HFFc6 (cell line): Measurements from ENCODE around the gene UNKL. TPM values are rescaled to one million over a fixed set of nuclear protein-coding genes. Genes with fewer than 3 reads are reported as not detected.

ENCODE experiments used
- DNase-seq: peaks from one replicate; pipeline ENCODE4 v3.0.0-alpha.2; 2018
- H3K27ac Mint-ChIP-seq: 2 replicates; pipeline ENCODE4 v1.8.0; 2020; ENCODE audit warnings: mild to moderate bottlenecking, mixed read lengths
- H3K27me3 Mint-ChIP-seq: 2 replicates; pipeline ENCODE4 v1.8.0; 2021; ENCODE audit warnings: mild to moderate bottlenecking, moderate library complexity, mixed read lengths; ENCODE audit not compliant: insufficient read depth
- H3K36me3 Mint-ChIP-seq: 2 replicates; pipeline ENCODE4 v1.8.0; 2021; ENCODE audit warnings: low read depth, mixed read lengths
- H3K4me1 Mint-ChIP-seq: 2 replicates; pipeline ENCODE4 v1.8.0; 2020; ENCODE audit warnings: low read depth, mixed read lengths
- H3K4me3 Mint-ChIP-seq: 2 replicates; pipeline ENCODE4 v1.8.0; 2020; ENCODE audit warnings: mild to moderate bottlenecking, moderate library complexity, mixed read lengths
- H3K9me3 Mint-ChIP-seq: 2 replicates; pipeline ENCODE4 v1.8.0; 2020; ENCODE audit warnings: mild to moderate bottlenecking, mixed read lengths
- total RNA-seq, 6 experiments: library from RNA; stranded (reverse); fragmentation: NEBNext Ultra II Directional; extraction: Animal tissue kit (Norgen Biotek cat#: 25700); gene quantifications; 2 replicates in 1 of 6; 3 replicates in 5 of 6; pipeline ENCODE4 v1.2.3, GENCODE V29; 2021
- TF ChIP-seq, protein P1 (sequence below): fragments of 200-600 bp; sonication (generic); IDR thresholded peaks from 2 replicates; pipeline ENCODE4 v1.5.0; 2021; ENCODE audit warnings: antibody characterized with exemption, mild to moderate bottlenecking

Gene UNKL
- total RNA-seq, 6 experiments from 2014 or later, result 15.0 to 22.6 (median 16.5) TPM

DNA sequence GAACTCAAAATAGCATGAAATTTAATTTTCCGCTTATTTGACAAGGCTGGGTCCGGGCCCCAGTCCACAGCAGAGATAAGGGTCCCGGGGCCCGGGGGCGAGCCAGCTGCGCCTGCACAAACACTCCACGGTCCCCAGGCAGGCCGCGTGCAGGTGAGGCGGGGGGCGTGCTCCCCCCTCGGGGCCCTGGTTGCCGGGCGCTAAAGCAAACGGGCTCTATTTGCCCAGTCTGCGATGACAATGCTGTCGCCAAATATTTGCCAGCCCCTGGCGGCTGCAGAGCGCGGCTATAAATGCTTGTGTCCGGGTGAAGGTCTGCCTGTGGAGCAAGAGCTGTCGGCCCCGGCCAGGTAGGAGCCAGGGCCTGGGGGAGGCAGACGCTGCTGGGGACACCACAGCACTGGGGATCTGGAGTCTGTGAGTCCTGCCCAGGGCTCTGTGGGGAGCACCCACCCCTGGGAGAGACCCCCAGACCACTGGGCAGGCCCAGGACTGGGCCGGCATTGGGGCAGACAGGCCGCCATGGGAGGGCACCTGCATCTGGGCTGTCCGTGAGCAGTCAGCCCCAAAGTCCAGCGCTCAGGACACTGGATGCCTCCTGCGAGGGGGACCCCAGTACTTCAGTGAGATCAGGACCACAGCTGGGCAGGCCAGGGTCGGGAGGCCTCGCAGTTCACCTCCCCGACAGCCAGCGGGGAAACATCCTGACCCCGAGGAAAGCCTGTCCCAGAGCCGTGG lies 16.4 kb upstream of the UNKL start, which contains the start of gene PERCC1:
TSS of gene PERCC1 (plus strand) at position 320 of the 738 bp plus-strand sequence. CDS start 1,516 bp downstream, outside the sequence.
- H3K4me1 Mint-ChIP-seq, result no peaks in the 10 kb centered on the region
- H3K36me3 Mint-ChIP-seq, result no peaks in the 10 kb centered on the region
- H3K27me3 Mint-ChIP-seq, result no peaks in the 10 kb centered on the region; the same call in 1 of the 2 replicates
- DNase-seq, result no peak
- TF ChIP-seq, protein P1, sequence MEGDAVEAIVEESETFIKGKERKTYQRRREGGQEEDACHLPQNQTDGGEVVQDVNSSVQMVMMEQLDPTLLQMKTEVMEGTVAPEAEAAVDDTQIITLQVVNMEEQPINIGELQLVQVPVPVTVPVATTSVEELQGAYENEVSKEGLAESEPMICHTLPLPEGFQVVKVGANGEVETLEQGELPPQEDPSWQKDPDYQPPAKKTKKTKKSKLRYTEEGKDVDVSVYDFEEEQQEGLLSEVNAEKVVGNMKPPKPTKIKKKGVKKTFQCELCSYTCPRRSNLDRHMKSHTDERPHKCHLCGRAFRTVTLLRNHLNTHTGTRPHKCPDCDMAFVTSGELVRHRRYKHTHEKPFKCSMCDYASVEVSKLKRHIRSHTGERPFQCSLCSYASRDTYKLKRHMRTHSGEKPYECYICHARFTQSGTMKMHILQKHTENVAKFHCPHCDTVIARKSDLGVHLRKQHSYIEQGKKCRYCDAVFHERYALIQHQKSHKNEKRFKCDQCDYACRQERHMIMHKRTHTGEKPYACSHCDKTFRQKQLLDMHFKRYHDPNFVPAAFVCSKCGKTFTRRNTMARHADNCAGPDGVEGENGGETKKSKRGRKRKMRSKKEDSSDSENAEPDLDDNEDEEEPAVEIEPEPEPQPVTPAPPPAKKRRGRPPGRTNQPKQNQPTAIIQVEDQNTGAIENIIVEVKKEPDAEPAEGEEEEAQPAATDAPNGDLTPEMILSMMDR, result no peak
- H3K4me3 Mint-ChIP-seq, result no peak within 1 kb of the TSS
- no peak within 1 kb of the TSS for H3K27ac Mint-ChIP-seq
- H3K9me3 Mint-ChIP-seq, result no peaks in the 10 kb centered on the region

GRCh38 chr16:1430214-1430758 lies 15.8 kb upstream of the UNKL start:
- no peak overlapping the region for H3K4me3 Mint-ChIP-seq
- no peaks in the 10 kb centered on the region for H3K4me1 Mint-ChIP-seq
- TF ChIP-seq, protein P1, result no peak
- H3K9me3 Mint-ChIP-seq, result no peaks in the 10 kb centered on the region
- H3K27me3 Mint-ChIP-seq, result no peaks in the 10 kb centered on the region; the same call in 1 of the 2 replicates
- DNase-seq, result no peak
- no peaks in the 10 kb centered on the region for H3K36me3 Mint-ChIP-seq
- no peak overlapping the region for H3K27ac Mint-ChIP-seq

GRCh38 chr16:1429631-1430030 lies 15.1 kb upstream of the UNKL start:
- TF ChIP-seq, protein P1, result no peak
- no peak overlapping the region for H3K27ac Mint-ChIP-seq
- no peak overlapping the region for H3K4me3 Mint-ChIP-seq
- no peaks in the 10 kb centered on the region; the same call in 1 of the 2 replicates for H3K27me3 Mint-ChIP-seq
- no peak for DNase-seq
- H3K36me3 Mint-ChIP-seq, result no peaks in the 10 kb centered on the region
- no peaks in the 10 kb centered on the region for H3K4me1 Mint-ChIP-seq
- H3K9me3 Mint-ChIP-seq, result no peaks in the 10 kb centered on the region

GRCh38 chr16:1429012-1429411 lies 14.5 kb upstream of the UNKL start:
- DNase-seq, result no peak
- no peak overlapping the region for H3K4me3 Mint-ChIP-seq
- no peaks in the 10 kb centered on the region; the same call in 1 of the 2 replicates for H3K27me3 Mint-ChIP-seq
- H3K36me3 Mint-ChIP-seq, result no peaks in the 10 kb centered on the region
- no peaks in the 10 kb centered on the region for H3K4me1 Mint-ChIP-seq
- TF ChIP-seq, protein P1, result no peak
- no peaks in the 10 kb centered on the region for H3K9me3 Mint-ChIP-seq
- H3K27ac Mint-ChIP-seq, result no peak overlapping the region

DNA sequence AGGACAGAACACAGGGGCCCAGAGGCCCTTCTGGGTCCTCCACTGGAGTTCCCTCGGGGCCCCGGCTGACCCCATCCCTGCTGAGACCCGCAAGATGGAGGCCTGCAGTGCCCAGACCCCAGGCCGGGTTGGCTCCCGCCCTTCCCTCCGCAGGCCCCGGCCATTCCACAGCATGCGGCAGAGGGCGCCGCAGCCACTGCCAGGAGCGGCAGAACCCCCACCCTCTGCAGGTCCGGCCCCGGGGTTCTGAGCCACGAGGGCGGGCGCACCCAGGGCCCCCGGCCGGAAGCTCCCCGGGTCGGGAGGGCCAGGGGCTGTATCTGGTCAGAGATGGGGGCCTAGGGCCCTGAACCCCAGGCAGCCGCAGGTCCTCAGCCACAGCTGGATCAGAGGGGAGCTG lies 14.0 kb upstream of the UNKL start:
- TF ChIP-seq, protein P1, result peak; percentile 39; the same call in 1 of the 2 replicates
- no peak overlapping the region for H3K4me3 Mint-ChIP-seq
- H3K9me3 Mint-ChIP-seq, result no peaks in the 10 kb centered on the region
- no peaks in the 10 kb centered on the region for H3K4me1 Mint-ChIP-seq
- no peaks in the 10 kb centered on the region; the same call in 1 of the 2 replicates for H3K27me3 Mint-ChIP-seq
- no peaks in the 10 kb centered on the region for H3K36me3 Mint-ChIP-seq
- DNase-seq, result no peak
- no peak overlapping the region for H3K27ac Mint-ChIP-seq
